HepG2 (cell line): Measurements from ENCODE around the gene ZNF687. TPM values are rescaled to one million over a fixed set of nuclear protein-coding genes. Genes with fewer than 3 reads are reported as not detected.

Source experiments
- ATAC-seq: fragments of 200-7000 bp; cut with Tn5 transposase; 3 replicates; pipeline ENCODE4 v1.9.1; 2020; ENCODE audit warnings: mild to moderate bottlenecking, moderate library complexity
- BruUV-seq: library from RNA; stranded (reverse); fragments of 400-500 nt; replicated peaks from 2 replicates; lab custom pipeline; 2021; lab: Mats Ljungman, UMichigan
- CTCF ChIA-PET: fragments of 300-600 bp; formaldehyde crosslinking; extraction: SDS; loops from one replicate; lab custom pipeline; 2021; ENCODE audit warnings: low total read pairs, inconsistent platforms, low intra/inter-chr PET ratio; lab: Yijun Ruan, JAX
- POLR2A ChIA-PET: fragments of 350-600 bp; sonication (Branson Sonifier 250); formaldehyde crosslinking; loops from one replicate; lab custom pipeline; 2020; ENCODE audit warnings: antibody characterized with exemption, inconsistent platforms; lab: Yijun Ruan, JAX
- DNase-seq: peaks from one replicate; pipeline ENCODE4 v3.0.0-alpha.2; 2015; ENCODE audit warnings: low spot score
- FAIRE-seq: peaks from 3 replicates; lab custom pipeline; 2011; peaks lifted over from hg19 to GRCh38; lab: Jason Lieb, UNC
- H2AFZ ChIP-seq: one replicate; pipeline ENCODE4 v1.6.1; 2011; ENCODE audit warnings: low read length, inconsistent platforms
- H3K27ac ChIP-seq: fragments of 300-600 bp; 3 replicates; pipeline ENCODE4 v1.8.0; 2011; ENCODE audit warnings: mixed run types, mild to moderate bottlenecking, mixed read lengths, low read length, inconsistent platforms; ENCODE audit not compliant: insufficient read depth; ENCODE audit errors: extremely low read length
- H3K27me3 ChIP-seq, 2 experiments: fragments of 200-600 bp in 1 of 2; 2 replicates in 1 of 2; 3 replicates in 1 of 2; pipeline versions ENCODE4 v1.6.0 to v1.8.0; 2011; ENCODE audit warnings: low read length in 2 of 2, mild to moderate bottlenecking in 2 of 2, moderate library complexity in 2 of 2, inconsistent platforms in 1 of 2; ENCODE audit not compliant: insufficient read depth in 2 of 2, control insufficient read depth in 1 of 2
- H3K36me3 ChIP-seq, 2 experiments: fragments of 200-600 bp in 1 of 2; replicated peaks in 1 of 2; 2 replicates in 1 of 2; 3 replicates in 1 of 2; pipeline versions ENCODE4 v1.5.1 to v1.8.0; 2011; ENCODE audit warnings: low read length in 2 of 2, inconsistent platforms in 1 of 2; ENCODE audit not compliant: insufficient read depth in 2 of 2, control insufficient read depth in 1 of 2
- H3K4me1 ChIP-seq: 2 replicates; pipeline ENCODE4 v1.5.1; 2012; ENCODE audit warnings: low read length, inconsistent platforms; ENCODE audit not compliant: insufficient read depth
- H3K4me2 ChIP-seq: 2 replicates; pipeline ENCODE4 v1.6.0; 2011; ENCODE audit warnings: low read depth, low read length, inconsistent platforms
- H3K4me3 ChIP-seq, 3 experiments: fragments of 200-600 bp in 1 of 3; sonication (generic), shearing (Covaris generic) in 1 of 3; replicated peaks in 1 of 3; 2 replicates each; pipeline ENCODE4 v1.5.1; 2011 to 2016; ENCODE audit warnings: low read length in 3 of 3, inconsistent platforms in 2 of 3, low read depth in 2 of 3, mild to moderate bottlenecking in 2 of 3, control low read depth in 1 of 3, mixed read lengths in 1 of 3; ENCODE audit not compliant: insufficient read depth in 1 of 3
- H3K79me2 ChIP-seq: one replicate; pipeline ENCODE4 v1.6.1; 2011; ENCODE audit warnings: low read length, inconsistent platforms; ENCODE audit not compliant: insufficient read depth
- H3K9ac ChIP-seq: 2 replicates; pipeline ENCODE4 v1.6.0; 2011; ENCODE audit warnings: mild to moderate bottlenecking, low read depth, low read length, inconsistent platforms; ENCODE audit not compliant: insufficient read depth
- H3K9me3 ChIP-seq: 2 replicates; pipeline ENCODE4 v1.5.1; 2012; ENCODE audit warnings: mild to moderate bottlenecking, low read length
- H4K20me1 ChIP-seq: 2 replicates; pipeline ENCODE4 v1.6.0; 2011; ENCODE audit warnings: inconsistent platforms, mild to moderate bottlenecking, low read length, moderate library complexity; ENCODE audit not compliant: insufficient read depth
- TIGD3 ChIP-seq: sonication (generic); formaldehyde crosslinking; IDR thresholded peaks from 2 replicates; pipeline ENCODE4 v1.5.1; 2020; ENCODE audit warnings: mild to moderate bottlenecking, missing genetic modification reagents, borderline replicate concordance
- YEATS2 ChIP-seq: sonication (generic); formaldehyde crosslinking; IDR thresholded peaks from 2 replicates; pipeline ENCODE4 v1.4.0; 2020; ENCODE audit warnings: missing genetic modification reagents, borderline replicate concordance
- ZNF510 ChIP-seq: sonication (generic); formaldehyde crosslinking; IDR thresholded peaks from 2 replicates; pipeline ENCODE4 v1.4.0; 2020; ENCODE audit warnings: low read depth, mild to moderate bottlenecking, missing genetic modification reagents
- ZNF782 ChIP-seq: sonication (generic); formaldehyde crosslinking; IDR thresholded peaks from 2 replicates; pipeline ENCODE4 v1.4.0; 2020; ENCODE audit warnings: missing genetic modification reagents, mild to moderate bottlenecking, borderline replicate concordance
- ZXDC ChIP-seq: sonication (generic); formaldehyde crosslinking; IDR thresholded peaks from 2 replicates; pipeline ENCODE4 v1.5.0; 2020; ENCODE audit warnings: mild to moderate bottlenecking, missing genetic modification reagents
- WGBS: methylation state at CpG from one replicate; pipeline ENCODE4 v1.1.6; 2017; ENCODE audit warnings: low lambda C conversion rate; 5-methylcytosine and 5-hydroxymethylcytosine counted together
- in situ Hi-C: cut with HindIII; loops from 2 replicates; pipeline ENCODE4 v1.10.0; 2017; ENCODE audit warnings: low pct_unique_long_range_greater_than_20kb; ENCODE audit not compliant: extremely low pct_ligation_motif_present
- intact Hi-C: fragments of 100-400 bp; cut with micrococcal nuclease; formaldehyde crosslinking; loops from one replicate; pipeline ENCODE4 v1.10.0; 2022; ENCODE audit not compliant: unreplicated experiment
- polyA plus RNA-seq, 8 experiments: library from polyadenylated mRNA; depleted of rRNA in 3 of 8; stranded (reverse) in 7 of 8; unstranded in 1 of 8; fragments of >200 nt; fragmentation: Illumina TruSeq in 4 of 8; extraction: Trizol in 4 of 8; gene quantifications; 2 replicates each; pipeline versions ENCODE4 v1.2.1 to v1.2.3, GENCODE V29; 2011 to 2016; ENCODE audit warnings: low read depth in 4 of 8, missing spikeins in 1 of 8, mixed read lengths in 1 of 8; ENCODE audit not compliant: insufficient read depth in 1 of 8
- total RNA-seq, 5 experiments: library from RNA; depleted of rRNA; stranded (reverse); fragments of >200 nt; fragmentation: Illumina TruSeq; extraction: Trizol; gene quantifications; 2 replicates each; pipeline ENCODE4 v1.2.3, GENCODE V29; 2016; ENCODE audit warnings: low read depth in 1 of 5
- TF ChIP-seq, protein P1 (sequence below): sonication (generic); formaldehyde crosslinking; IDR thresholded peaks from 2 replicates; pipeline ENCODE4 v1.5.1; 2020; ENCODE audit warnings: missing genetic modification reagents, mild to moderate bottlenecking, borderline replicate concordance
- TF ChIP-seq, protein P2 (sequence below): sonication (generic); formaldehyde crosslinking; IDR thresholded peaks from 2 replicates; pipeline ENCODE4 v1.4.0; 2020; ENCODE audit warnings: missing genetic modification reagents

Gene ZNF687
- total and polyA plus RNA-seq, 2 of the 13 experiments (the other 11 are each of a cell fraction or from before 2014, with no cell fraction given): 14.1 to 16.5 TPM

GRCh38 chr1:151334822-151335221 lies 52.7 kb downstream of the ZNF687 start:
- intact Hi-C loops (no loop called here), in situ Hi-C loops (no loop called here)
- ChIA-PET CTCF (no interaction called here), POLR2A (no interaction called here)
- Histone ChIP-seq H3K4me2 (no peak overlapping the region), H3K27me3 (no peaks in the 10 kb centered on the region), H3K4me3 (no peak overlapping the region), H3K9ac (no peak overlapping the region), H3K9me3 (no peaks in the 10 kb centered on the region), H2AFZ (no peak overlapping the region), H3K27ac (no peak overlapping the region), H3K79me2 (no peaks in the 10 kb centered on the region), H3K36me3 (no peaks in the 10 kb centered on the region), H3K4me1 (no peaks in the 10 kb centered on the region), H4K20me1 (no peaks in the 10 kb centered on the region)
- no peak for TF ChIP-seq ZXDC
- no peak for TF ChIP-seq ZNF510
- TF ChIP-seq, protein P1, sequence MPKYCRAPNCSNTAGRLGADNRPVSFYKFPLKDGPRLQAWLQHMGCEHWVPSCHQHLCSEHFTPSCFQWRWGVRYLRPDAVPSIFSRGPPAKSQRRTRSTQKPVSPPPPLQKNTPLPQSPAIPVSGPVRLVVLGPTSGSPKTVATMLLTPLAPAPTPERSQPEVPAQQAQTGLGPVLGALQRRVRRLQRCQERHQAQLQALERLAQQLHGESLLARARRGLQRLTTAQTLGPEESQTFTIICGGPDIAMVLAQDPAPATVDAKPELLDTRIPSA (CRISPR knock-in tag): no peak
- no peak for TF ChIP-seq ZNF782 (CRISPR knock-in tag)
- TF ChIP-seq, protein P2, sequence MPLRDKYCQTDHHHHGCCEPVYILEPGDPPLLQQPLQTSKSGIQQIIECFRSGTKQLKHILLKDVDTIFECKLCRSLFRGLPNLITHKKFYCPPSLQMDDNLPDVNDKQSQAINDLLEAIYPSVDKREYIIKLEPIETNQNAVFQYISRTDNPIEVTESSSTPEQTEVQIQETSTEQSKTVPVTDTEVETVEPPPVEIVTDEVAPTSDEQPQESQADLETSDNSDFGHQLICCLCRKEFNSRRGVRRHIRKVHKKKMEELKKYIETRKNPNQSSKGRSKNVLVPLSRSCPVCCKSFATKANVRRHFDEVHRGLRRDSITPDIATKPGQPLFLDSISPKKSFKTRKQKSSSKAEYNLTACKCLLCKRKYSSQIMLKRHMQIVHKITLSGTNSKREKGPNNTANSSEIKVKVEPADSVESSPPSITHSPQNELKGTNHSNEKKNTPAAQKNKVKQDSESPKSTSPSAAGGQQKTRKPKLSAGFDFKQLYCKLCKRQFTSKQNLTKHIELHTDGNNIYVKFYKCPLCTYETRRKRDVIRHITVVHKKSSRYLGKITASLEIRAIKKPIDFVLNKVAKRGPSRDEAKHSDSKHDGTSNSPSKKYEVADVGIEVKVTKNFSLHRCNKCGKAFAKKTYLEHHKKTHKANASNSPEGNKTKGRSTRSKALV (CRISPR knock-in tag): no peak
- no peak for TF ChIP-seq TIGD3 (CRISPR knock-in tag)
- TF ChIP-seq YEATS2 (CRISPR knock-in tag): no peak
- no peak for FAIRE-seq
- no peak for DNase-seq
- ATAC-seq: no peak
- no TSS peak for BruUV-seq
- 72% methylated on average over 5 of the region's 5 CpGs for WGBS
